Esophagus squamous epithelium (tissue), 5 donors: Measurements from ENCODE around the gene KLHL7. TPM values are rescaled to one million over a fixed set of nuclear protein-coding genes. Genes with fewer than 3 reads are reported as not detected.

ENCODE experiments used
- DNase-seq: peaks from one replicate; lab custom pipeline; 2025; lab: John Stamatoyannopoulos, UW
- H3K27ac ChIP-seq, 4 donors: fragments of 200-600 bp; sonication (generic); one replicate each; pipeline ENCODE4 v1.5.1; 2016 to 2019; ENCODE audit warnings: mild to moderate bottlenecking in 1 of 4
- H3K27me3 ChIP-seq, 4 donors: fragments of 200-600 bp; sonication (generic); 1 replicate in 3 of 4; 2 replicates in 1 of 4; pipeline versions ENCODE4 v1.5.1 to v1.6.0; 2017 to 2021; ENCODE audit warnings: antibody characterized with exemption in 1 of 4
- H3K36me3 ChIP-seq, 3 donors: fragments of 200-600 bp; sonication (generic); one replicate each; pipeline ENCODE4 v1.5.1; 2016 to 2019
- H3K4me1 ChIP-seq, 3 donors: fragments of 200-600 bp; sonication (generic); one replicate each; pipeline ENCODE4 v1.5.1; 2017 to 2019
- H3K4me3 ChIP-seq, 4 donors: fragments of 200-600 bp; sonication (generic); 1 replicate in 3 of 4; 2 replicates in 1 of 4; pipeline ENCODE4 v1.5.1; 2016 to 2019; ENCODE audit warnings: mild to moderate bottlenecking in 2 of 4, moderate library complexity in 1 of 4
- H3K9me3 ChIP-seq, 3 donors: fragments of 200-600 bp; sonication (generic); one replicate each; pipeline ENCODE4 v1.5.1; 2016 to 2019
- POLR2A ChIP-seq, 4 donors: fragments of 450-650 bp; IDR thresholded peaks; one replicate each; pipeline ENCODE4 v1.6.1; 2017; ENCODE audit warnings: antibody characterized with exemption in 4 of 4, mild to moderate bottlenecking in 4 of 4, moderate library complexity in 3 of 4
- WGBS, 2 donors: methylation state at CpG; one replicate each; pipeline ENCODE4 v1.1.5; 2018; 5-methylcytosine and 5-hydroxymethylcytosine counted together
- intact Hi-C: fragments of 100-400 bp; cut with DNase I; formaldehyde crosslinking; loops from one replicate; pipeline ENCODE4 v1.15.0; 2022
- total RNA-seq, 4 donors: library from RNA; depleted of rRNA; stranded (reverse); fragments of >200 nt; gene quantifications; one replicate each; pipeline ENCODE4 v1.1.0, GENCODE V29; 2016
- TF ChIP-seq, protein P1 (sequence below), 6 experiments: fragments of 450-650 bp in 4 of 6; fragments of 200-600 bp in 2 of 6; sonication (generic) in 2 of 6; IDR thresholded peaks; one replicate each; pipeline ENCODE4 v1.5.1; 2016 to 2019; ENCODE audit warnings: antibody characterized with exemption in 6 of 6, mild to moderate bottlenecking in 4 of 6, moderate library complexity in 4 of 6
- donor health status: DM: yes; HTN: yes; CAD: no.

KLHL7 gene
- total RNA-seq, 4 donors from 2014 or later: 16.3 to 26.9 (median 20.5) TPM

DNA sequence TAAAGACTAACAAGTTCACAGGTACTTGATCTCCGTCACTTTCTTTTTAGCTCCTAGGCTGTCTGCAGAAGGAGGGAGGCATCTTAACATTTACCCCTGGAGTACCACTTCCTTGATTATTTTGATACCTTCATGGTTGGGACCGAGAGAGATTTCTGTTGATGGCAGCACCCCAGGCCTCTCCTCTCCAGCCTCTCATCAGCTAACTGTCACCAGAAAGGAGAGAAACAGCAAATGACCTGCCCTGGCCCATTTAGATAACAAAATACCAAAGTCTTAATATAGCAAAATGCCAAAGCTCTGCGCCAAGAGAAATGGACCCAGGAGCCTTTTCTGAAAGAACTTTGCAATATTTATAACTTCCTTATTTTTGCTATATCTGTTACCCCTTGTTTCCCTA is 30.0 kb upstream of the KLHL7 start:
- no peak overlapping the region for H3K27ac ChIP-seq
- H3K27me3 ChIP-seq: no peaks in the 10 kb centered on the region
- peaks cover 0 to 6% (median 0%) of the 10 kb centered on the region in 3 donors for H3K4me1 ChIP-seq
- no peaks in the 10 kb centered on the region for H3K36me3 ChIP-seq
- WGBS, 2 donors: 75 to 82% methylated on average over 3 of the region's 3 CpGs
- intact Hi-C loops: no loop called here
- H3K9me3 ChIP-seq: no peaks in the 10 kb centered on the region
- DNase-seq: no peak
- H3K4me3 ChIP-seq: no peak overlapping the region
- TF ChIP-seq POLR2A (IDR thresholded peaks at IDR 0.05): no peak
- TF ChIP-seq, protein P1, sequence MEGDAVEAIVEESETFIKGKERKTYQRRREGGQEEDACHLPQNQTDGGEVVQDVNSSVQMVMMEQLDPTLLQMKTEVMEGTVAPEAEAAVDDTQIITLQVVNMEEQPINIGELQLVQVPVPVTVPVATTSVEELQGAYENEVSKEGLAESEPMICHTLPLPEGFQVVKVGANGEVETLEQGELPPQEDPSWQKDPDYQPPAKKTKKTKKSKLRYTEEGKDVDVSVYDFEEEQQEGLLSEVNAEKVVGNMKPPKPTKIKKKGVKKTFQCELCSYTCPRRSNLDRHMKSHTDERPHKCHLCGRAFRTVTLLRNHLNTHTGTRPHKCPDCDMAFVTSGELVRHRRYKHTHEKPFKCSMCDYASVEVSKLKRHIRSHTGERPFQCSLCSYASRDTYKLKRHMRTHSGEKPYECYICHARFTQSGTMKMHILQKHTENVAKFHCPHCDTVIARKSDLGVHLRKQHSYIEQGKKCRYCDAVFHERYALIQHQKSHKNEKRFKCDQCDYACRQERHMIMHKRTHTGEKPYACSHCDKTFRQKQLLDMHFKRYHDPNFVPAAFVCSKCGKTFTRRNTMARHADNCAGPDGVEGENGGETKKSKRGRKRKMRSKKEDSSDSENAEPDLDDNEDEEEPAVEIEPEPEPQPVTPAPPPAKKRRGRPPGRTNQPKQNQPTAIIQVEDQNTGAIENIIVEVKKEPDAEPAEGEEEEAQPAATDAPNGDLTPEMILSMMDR (IDR thresholded peaks at IDR 0.05): no peak

DNA sequence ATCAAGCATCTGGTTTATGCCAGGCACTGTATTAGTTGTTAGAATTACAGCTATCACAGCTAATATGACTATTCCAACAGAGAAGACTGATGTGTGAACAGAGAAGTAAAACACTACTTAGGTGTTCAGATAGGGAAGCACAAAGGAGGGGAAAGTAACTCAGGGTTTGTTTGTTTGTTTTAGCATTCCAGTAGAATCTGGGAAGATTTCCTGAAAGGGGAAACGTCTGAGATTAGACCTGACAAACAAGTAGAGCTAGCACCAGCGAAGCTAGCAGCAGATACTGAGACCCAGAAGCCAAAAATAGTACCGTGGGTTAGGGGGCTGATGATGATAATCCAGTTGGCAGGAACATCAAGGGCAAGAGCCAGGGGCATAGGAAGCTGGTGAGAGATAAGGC is 28.8 kb upstream of the KLHL7 start:
- no peaks in the 10 kb centered on the region for H3K27me3 ChIP-seq
- WGBS, 2 donors: 12 to 14% methylated on average over 3 of the region's 3 CpGs

DNA sequence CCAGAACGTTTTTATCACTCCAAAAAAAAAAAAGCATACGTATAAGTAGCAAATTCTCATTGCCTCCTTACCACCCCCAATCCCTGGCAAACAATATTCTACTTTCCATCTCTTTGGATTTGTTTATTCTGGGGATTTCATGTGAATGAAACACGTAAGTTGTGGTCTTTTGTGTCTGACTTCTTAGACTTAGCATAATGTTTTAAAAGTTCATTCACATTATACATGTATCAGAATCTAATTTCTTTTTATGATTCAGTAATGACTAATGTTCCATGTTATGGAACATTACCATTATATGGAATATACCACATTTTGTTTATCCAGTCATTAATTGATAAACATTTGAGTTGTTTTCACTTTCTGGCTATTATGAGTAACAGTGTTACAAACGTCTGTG is 12.5 kb upstream of the KLHL7 start:
- TF ChIP-seq, protein P1 (IDR thresholded peaks at IDR 0.05): no peak
- no peak for TF ChIP-seq POLR2A (IDR thresholded peaks at IDR 0.05)
- no peaks in the 10 kb centered on the region for H3K36me3 ChIP-seq
- DNase-seq: no peak
- 28 to 35% methylated on average over 4 of the region's 4 CpGs for WGBS, 2 donors
- H3K9me3 ChIP-seq: peaks cover 0 to 14% (median 6%) of the 10 kb centered on the region in 3 donors
- H3K4me3 ChIP-seq: no peak overlapping the region
- intact Hi-C loops: no loop called here
- H3K4me1 ChIP-seq: no peaks in the 10 kb centered on the region
- peaks cover 0 to 30% (median 0%) of the 10 kb centered on the region in 4 donors for H3K27me3 ChIP-seq
- H3K27ac ChIP-seq: no peak overlapping the region

More for the DNA sequence above, 28.8 kb upstream of the KLHL7 start:
- no peak for TF ChIP-seq POLR2A (IDR thresholded peaks at IDR 0.05)
- TF ChIP-seq, protein P1 (IDR thresholded peaks at IDR 0.05): no peak
- Histone ChIP-seq H3K4me1 (peaks cover 0 to 6% (median 0%) of the 10 kb centered on the region in 3 donors), H3K4me3 (no peak overlapping the region), H3K9me3 (no peaks in the 10 kb centered on the region), H3K27ac (no peak overlapping the region), H3K36me3 (no peaks in the 10 kb centered on the region)
- intact Hi-C loops: no loop called here
- no peak for DNase-seq

DNA sequence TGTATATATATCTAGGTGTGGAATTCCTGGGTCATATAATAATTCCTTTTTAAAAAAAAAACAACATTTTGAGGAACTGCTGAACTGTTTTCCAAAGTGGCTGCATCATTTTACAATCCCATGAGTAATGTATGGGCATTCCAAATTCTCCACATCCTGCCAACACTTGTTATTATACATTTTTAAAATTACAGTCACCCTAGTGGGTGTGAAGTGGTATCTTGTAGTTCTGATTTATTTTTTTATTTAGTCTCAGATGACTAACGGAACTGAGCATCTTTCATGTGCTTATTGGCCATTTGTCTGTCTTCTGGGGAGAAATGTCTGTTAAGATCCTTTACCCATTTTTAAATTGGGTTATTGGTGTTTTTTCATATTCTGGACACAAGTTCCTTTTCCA is 12.0 kb upstream of the KLHL7 start:
- TF ChIP-seq, protein P1 (IDR thresholded peaks at IDR 0.05): no peak
- TF ChIP-seq POLR2A (IDR thresholded peaks at IDR 0.05): no peak
- peaks cover 0 to 31% (median 0%) of the 10 kb centered on the region in 4 donors for H3K27me3 ChIP-seq
- intact Hi-C loops: no loop called here
- H3K36me3 ChIP-seq: no peaks in the 10 kb centered on the region
- H3K4me1 ChIP-seq: no peaks in the 10 kb centered on the region
- H3K27ac ChIP-seq: no peak overlapping the region
- H3K9me3 ChIP-seq: peaks cover 0 to 14% (median 6%) of the 10 kb centered on the region in 3 donors
- H3K4me3 ChIP-seq: no peak overlapping the region
- 31 to 35% methylated on average over 1 of the region's 1 CpG for WGBS, 2 donors
- no peak for DNase-seq

DNA sequence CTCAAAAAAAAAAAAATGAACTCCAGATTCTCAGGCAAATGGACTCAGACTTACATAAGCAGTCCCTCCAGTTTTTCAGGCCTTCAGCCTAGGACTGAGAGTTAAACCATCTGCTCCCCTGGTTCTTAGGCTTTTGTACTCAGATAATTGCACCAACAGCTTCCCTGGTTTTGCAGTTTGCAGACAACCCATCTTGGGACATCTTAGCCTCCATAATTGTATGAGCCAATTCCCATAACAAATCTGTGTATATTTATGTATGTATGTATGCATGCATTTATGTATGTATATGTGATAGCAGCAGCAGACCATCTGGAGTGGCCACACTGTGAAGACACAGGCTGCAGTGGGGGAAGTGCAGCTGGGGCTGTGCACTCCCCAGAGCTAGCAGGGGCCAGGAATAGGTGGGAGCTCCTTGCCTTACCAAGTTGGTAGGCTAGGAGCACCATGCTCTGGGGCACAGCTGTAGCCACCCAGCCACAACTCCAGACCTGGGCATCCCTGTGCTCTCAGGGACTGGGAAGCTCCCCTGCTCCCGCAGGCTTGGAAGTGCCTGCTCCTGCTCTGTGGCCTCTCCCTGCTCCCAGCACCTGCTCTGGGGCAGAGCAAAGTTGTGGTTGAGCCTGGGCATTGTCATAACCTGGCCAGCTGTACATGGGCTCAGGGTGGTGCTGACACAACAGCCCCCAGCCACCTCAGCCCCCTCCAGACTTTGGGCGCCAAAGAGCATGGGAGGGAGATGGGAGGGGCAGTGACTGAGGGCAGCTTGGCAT is 8.9 kb upstream of the KLHL7 start:
- H3K27ac ChIP-seq: no peak overlapping the region
- H3K9me3 ChIP-seq: peaks cover 0 to 14% (median 6%) of the 10 kb centered on the region in 3 donors
- H3K27me3 ChIP-seq: peaks cover 0 to 24% (median 0%) of the 10 kb centered on the region in 4 donors
- no peaks in the 10 kb centered on the region for H3K36me3 ChIP-seq
- H3K4me3 ChIP-seq: no peak overlapping the region
- TF ChIP-seq, protein P1 (IDR thresholded peaks at IDR 0.05): no peak
- H3K4me1 ChIP-seq: no peaks in the 10 kb centered on the region
- no peak for DNase-seq
- intact Hi-C loops: no loop called here
- WGBS, 2 donors: 100% methylated on average over 1 of the region's 2 CpGs; no CpG with 5 or more reads in 1 of the 2 donors
